ENCODE results near the gene EFCAB13.
"Not testable (repeated sequence)": the region's sequence is repeated elsewhere in the genome, so short reads cannot be mapped to it uniquely, and the experiment has no call there.

Gene EFCAB13

DNA sequence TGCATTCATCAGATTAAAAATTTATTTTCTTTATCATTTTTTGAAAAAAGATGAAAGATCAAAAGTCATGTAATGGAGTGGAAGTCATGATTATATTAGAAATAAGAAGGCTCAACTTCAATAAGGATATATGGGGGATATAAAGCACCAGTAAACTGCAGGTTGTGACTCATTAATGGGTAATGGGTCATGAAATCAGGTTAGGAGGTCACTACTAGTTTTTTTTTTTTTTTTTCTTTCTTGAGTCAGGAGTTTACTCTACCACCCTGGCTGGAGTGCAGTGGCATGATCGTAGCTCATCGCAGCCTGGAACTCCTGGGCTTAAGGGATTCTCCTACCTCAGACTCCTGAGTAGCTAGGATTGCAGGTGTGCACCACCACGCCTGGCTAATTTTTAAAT, 14.3 kb downstream of the EFCAB13 start:
- H3K4me3 ChIP-seq (ENCODE audit: low read length): no peak overlapping the region
- TF ChIP-seq, protein P1, sequence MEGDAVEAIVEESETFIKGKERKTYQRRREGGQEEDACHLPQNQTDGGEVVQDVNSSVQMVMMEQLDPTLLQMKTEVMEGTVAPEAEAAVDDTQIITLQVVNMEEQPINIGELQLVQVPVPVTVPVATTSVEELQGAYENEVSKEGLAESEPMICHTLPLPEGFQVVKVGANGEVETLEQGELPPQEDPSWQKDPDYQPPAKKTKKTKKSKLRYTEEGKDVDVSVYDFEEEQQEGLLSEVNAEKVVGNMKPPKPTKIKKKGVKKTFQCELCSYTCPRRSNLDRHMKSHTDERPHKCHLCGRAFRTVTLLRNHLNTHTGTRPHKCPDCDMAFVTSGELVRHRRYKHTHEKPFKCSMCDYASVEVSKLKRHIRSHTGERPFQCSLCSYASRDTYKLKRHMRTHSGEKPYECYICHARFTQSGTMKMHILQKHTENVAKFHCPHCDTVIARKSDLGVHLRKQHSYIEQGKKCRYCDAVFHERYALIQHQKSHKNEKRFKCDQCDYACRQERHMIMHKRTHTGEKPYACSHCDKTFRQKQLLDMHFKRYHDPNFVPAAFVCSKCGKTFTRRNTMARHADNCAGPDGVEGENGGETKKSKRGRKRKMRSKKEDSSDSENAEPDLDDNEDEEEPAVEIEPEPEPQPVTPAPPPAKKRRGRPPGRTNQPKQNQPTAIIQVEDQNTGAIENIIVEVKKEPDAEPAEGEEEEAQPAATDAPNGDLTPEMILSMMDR (conservative IDR thresholded peaks at IDR 0.05; ENCODE audit: low read depth, low read length): no peak

DNA sequence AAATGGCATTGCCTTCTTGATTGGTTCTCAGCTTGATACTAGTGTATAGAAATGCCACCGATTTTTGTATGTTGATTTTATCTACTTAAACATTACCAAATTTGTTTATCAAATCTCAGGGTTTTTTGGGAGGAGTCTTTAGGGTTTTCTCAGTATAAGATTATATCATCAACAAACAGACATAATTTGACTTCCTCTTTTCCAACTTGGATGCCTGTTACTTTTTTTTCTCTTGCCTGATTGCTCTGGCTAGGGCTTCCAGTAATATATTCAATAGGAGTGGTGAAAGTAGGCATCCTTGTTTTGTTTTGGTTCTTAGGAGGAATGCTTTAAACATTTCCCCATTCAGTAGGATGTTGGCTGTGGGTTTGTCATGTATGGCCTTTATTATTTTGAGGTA, 29.1 kb downstream of the EFCAB13 start:
- DNase-seq (ENCODE audit: low read depth): no peak
- H3K4me3 ChIP-seq (ENCODE audit: low read length): no peak overlapping the region
- TF ChIP-seq, protein P1 (conservative IDR thresholded peaks at IDR 0.05; ENCODE audit: low read depth, low read length): no peak

More for the DNA sequence above, 14.3 kb downstream of the EFCAB13 start:
- DNase-seq (ENCODE audit: low read depth): no peak

DNA sequence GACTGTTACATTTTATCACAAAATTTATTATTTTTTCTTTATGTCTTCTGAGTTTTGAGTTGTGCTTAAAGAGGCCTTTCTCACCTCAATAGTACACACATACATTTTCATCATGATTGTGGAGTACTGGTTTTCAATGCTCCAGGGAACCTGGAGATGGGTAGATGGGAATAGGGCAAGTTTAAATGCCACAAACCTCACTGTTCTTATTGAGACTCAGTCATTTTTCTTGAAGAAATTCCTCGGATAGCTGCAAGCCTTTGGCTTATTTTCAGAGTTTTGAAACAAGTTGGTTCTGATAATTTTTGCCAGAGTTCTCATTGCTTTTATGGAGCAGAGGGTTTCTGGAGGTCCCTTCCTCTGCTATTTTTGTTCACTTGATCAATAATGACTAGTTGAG, 34.9 kb downstream of the EFCAB13 start:
- no peak overlapping the region for H3K4me3 ChIP-seq (ENCODE audit: low read length)
- DNase-seq (ENCODE audit: low read depth): no peak
- TF ChIP-seq, protein P1 (conservative IDR thresholded peaks at IDR 0.05; ENCODE audit: low read depth, low read length): no peak

DNA sequence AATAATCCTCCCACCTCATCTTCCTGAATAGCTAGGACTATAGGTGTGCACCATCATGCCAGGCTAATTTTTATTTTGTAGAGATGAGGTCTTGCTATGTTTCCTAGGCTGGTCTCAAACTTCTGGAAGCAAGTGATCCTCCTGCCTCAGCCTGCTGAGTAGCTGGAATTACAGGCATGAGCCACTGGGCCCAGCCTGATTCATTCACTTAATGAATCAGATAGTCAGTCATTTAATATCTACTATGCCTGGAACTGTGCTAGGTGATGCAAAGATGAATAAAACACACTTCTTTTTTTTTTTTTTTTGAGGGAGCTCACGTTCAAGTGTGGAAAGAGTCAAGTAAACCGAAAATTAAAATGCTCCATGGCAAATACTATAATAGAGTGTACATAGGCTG, 39.4 kb downstream of the EFCAB13 start:
- H3K4me3 ChIP-seq (ENCODE audit: low read length): no peak overlapping the region
- TF ChIP-seq, protein P1 (conservative IDR thresholded peaks at IDR 0.05; ENCODE audit: low read depth, low read length): no peak
- no peak for DNase-seq (ENCODE audit: low read depth)

DNA sequence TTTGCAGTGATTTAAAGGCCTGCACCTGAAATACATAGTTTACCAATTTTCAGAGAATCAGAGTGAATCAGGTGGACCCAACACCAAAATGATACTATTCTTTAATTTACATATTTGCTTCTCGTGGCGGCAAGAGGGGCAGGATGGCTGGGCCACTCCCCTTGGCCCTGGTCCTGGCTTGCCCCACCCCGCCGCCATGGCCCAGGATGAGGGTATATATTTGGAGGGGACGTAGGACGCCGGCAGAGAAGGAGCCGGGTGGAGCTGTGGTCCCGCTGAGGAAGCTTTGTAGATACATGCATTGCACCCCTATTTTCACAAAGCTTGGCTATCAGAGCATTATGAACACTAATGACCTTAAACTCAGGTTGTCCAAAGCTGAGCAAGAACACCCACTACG, 43.5 kb downstream of the EFCAB13 start:
- no peak overlapping the region for H3K4me3 ChIP-seq (ENCODE audit: low read length)
- DNase-seq (ENCODE audit: low read depth): no peak
- TF ChIP-seq, protein P1 (conservative IDR thresholded peaks at IDR 0.05; ENCODE audit: low read depth, low read length): no peak

DNA sequence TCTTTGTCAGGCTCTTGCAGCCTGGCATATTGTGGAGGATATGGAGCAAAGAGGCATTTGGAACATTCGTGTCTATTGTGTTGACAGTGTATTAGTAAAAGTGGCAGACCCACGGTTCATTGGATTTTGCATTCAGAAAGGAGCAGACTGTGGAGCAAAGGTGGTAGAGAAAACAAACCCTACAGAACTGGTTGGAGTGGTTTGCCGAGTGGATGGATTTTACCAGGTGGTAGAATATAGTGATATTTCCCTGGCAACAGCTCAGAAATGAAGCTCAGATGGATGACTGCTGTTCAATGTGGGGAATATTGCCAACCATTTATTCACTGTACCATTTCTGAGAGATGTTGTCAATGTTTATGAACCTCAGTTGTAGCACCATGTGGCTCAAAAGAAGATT, 44.5 kb downstream of the EFCAB13 start:
- TF ChIP-seq, protein P1 (conservative IDR thresholded peaks at IDR 0.05; ENCODE audit: low read depth, low read length): no peak
- DNase-seq (ENCODE audit: low read depth): no peak
- no peak overlapping the region for H3K4me3 ChIP-seq (ENCODE audit: low read length)

DNA sequence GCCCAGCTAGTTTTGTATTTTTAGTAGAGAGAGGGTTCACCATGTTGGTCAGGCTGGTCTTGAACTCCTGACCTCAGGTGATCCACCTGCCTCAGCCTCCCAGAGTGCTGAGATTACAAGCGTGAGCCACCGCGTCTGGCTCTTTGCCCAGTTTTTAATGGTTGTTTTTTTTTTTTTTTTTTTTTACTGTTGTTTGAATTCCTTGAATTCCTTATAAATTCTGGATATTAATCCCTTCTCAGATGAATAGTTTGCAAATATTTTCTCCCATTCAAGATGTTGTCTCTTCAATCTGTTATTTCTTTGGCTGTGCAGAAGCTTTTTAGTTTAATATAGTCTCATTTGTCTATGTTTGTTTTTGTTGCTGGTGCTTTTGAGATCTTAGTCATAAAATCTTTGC, 47.1 kb downstream of the EFCAB13 start:
- H3K4me3 ChIP-seq (ENCODE audit: low read length): not testable (repeated sequence)
- peak; percentile 43 for DNase-seq (ENCODE audit: low read depth)

DNA sequence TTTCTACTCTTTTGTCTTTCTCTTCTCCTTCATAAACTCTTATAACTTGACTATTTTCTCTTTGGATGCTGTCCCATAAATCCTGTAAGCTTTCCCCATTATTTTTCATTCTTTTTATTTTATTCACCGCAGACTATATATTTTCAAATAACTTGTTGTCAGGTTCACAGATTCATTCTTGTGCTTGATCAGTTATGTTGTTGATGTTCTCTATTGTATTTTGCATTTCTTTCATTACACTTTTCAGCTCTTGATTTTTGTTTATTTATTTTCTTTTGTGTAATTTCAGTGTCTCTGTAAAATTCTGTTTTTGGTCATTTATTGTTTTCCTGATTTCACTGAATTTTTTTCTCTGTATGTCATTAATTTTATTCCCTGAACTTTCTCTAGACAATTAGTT, 49.2 kb downstream of the EFCAB13 start:
- H3K4me3 ChIP-seq (ENCODE audit: low read length): no peak overlapping the region
- DNase-seq (ENCODE audit: low read depth): no peak
- TF ChIP-seq, protein P1 (conservative IDR thresholded peaks at IDR 0.05; ENCODE audit: low read depth, low read length): no peak
